Colonic mucosa (tissue), 4 donors: ENCODE measurements around the gene SARDH. TPM values are rescaled to one million over a fixed set of nuclear protein-coding genes. Genes with fewer than 3 reads are reported as not detected.

Source experiments
- DNase-seq: peaks from one replicate; pipeline ENCODE4 v3.0.0-alpha.2; 2020
- H3K27ac ChIP-seq: fragments of 200-600 bp; one replicate; pipeline ENCODE4 v1.8.0; 2021
- H3K27me3 ChIP-seq: fragments of 200-600 bp; one replicate; pipeline ENCODE4 v1.8.0; 2021
- H3K36me3 ChIP-seq: fragments of 200-600 bp; one replicate; pipeline ENCODE4 v1.8.0; 2021
- H3K4me1 ChIP-seq: fragments of 200-600 bp; one replicate; pipeline ENCODE4 v1.8.0; 2021; ENCODE audit warnings: mild to moderate bottlenecking
- H3K4me3 ChIP-seq: fragments of 200-600 bp; one replicate; pipeline ENCODE4 v1.8.0; 2021
- H3K9ac ChIP-seq, 2 donors: one replicate each; pipeline ENCODE4 v1.7.0; 2013; ENCODE audit warnings: control low read depth in 2 of 2, low read depth in 2 of 2, low read length in 2 of 2
- H3K9me3 ChIP-seq: fragments of 200-600 bp; one replicate; pipeline ENCODE4 v1.8.0; 2021
- CTCF ChIP-seq: fragments of 200-600 bp; IDR thresholded peaks from one replicate; pipeline ENCODE4 v1.8.0; 2022; ENCODE audit warnings: antibody characterized with exemption, mild to moderate bottlenecking
- intact Hi-C: fragments of 100-400 bp; cut with DNase I; formaldehyde crosslinking; loops from one replicate; pipeline ENCODE4 v1.14.1; 2022
- total RNA-seq, 2 donors: library from RNA; stranded (reverse); fragmentation: NEBNext Ultra II Directional in 1 of 2; extraction: Animal tissue kit (Norgen Biotek cat#: 25700) in 1 of 2; gene quantifications; one replicate each; pipeline ENCODE4 v1.2.1, GENCODE V29; 2021
- donor health status: healthy.
- donor health status: DM: no; HTN: no; CAD: no.
- donor health status: DM: no; HTN: no; CAD: no.

SARDH gene
- total RNA-seq, 2 donors from 2014 or later, result 0.66 to 1.3 TPM

- no peak for TF ChIP-seq CTCF
- Histone ChIP-seq H3K36me3 (no peaks in the 10 kb centered on the region), H3K27ac (no peak overlapping the region), H3K4me1 (no peaks in the 10 kb centered on the region), H3K9ac (no peak overlapping the region), H3K4me3 (no peak overlapping the region), H3K9me3 (no peaks in the 10 kb centered on the region), H3K27me3 (no peaks in the 10 kb centered on the region)
- DNase-seq, result no peak
- intact Hi-C loops, result no loop called here
Measured at GRCh38 chr9:133672503-133673257, 65.5 kb downstream of the SARDH start.

GRCh38 chr9:133671371-133671770, 66.8 kb downstream of the SARDH start:
- Histone ChIP-seq H3K4me3 (no peak overlapping the region), H3K36me3 (no peaks in the 10 kb centered on the region), H3K27ac (no peak overlapping the region), H3K27me3 (no peaks in the 10 kb centered on the region), H3K9ac (no peak overlapping the region), H3K9me3 (no peaks in the 10 kb centered on the region), H3K4me1 (no peaks in the 10 kb centered on the region)
- DNase-seq, result no peak
- no peak for TF ChIP-seq CTCF
- intact Hi-C loops, result no loop called here

DNA sequence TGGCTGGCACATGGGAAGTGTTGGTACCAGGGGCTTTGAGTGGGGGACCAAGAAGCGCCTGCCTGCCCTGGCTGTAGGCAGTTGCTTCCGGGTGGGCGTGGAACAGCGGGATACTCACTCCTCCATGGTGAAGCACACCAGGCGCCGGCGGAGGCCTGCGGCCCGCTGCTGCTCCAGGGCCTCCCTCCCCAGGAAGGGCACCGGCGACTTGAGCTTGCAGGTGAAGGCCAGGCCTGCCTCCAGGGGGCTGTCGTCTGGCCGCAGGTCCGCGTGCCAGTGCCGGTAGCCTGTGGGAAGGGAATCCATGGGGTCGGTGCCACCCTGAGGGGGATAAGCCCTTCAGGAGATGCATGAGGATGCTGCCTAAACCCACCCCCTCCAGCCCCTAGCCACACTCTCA, 67.7 kb downstream of the SARDH start:
- no peak overlapping the region for H3K9ac ChIP-seq
- DNase-seq, result no peak
- no peaks in the 10 kb centered on the region for H3K27me3 ChIP-seq
- H3K36me3 ChIP-seq, result no peaks in the 10 kb centered on the region
- no peaks in the 10 kb centered on the region for H3K4me1 ChIP-seq
- H3K27ac ChIP-seq, result no peak overlapping the region
- no peak for TF ChIP-seq CTCF
- no peaks in the 10 kb centered on the region for H3K9me3 ChIP-seq
- intact Hi-C loops, result no loop called here
- no peak overlapping the region for H3K4me3 ChIP-seq

DNA sequence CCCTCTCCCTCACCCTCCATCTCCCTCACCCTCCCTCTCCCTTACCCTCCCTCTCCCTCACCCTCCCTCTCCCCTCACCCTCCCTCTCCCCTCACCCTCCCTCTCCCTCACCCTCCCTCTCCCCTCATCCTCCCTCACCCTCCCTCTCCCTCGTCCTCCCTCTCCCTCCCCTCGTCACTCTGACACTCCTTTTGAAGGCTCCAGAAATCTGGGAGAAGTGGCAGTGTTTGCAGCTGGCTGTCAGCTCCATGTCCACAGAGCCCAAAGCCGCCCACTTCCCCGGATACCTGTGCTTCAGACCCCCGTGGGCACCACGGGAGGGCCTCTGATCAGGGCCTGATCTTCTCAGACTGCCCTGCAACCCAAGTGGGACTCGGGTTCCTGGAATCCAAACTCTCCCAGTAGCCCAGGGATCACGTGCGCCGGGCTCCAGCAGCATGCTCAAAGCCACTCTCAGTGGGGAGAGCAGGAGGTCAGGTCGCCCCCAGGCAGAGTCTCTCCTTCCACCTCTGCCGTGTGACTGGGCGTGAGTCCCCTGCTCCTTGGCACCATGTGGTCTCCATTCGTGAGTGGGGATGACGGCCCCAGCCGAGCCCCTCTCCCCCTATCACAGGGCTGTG, 68.9 kb downstream of the SARDH start:
- Histone ChIP-seq H3K4me1 (no peaks in the 10 kb centered on the region), H3K27ac (no peak overlapping the region), H3K4me3 (no peak overlapping the region), H3K9ac (no peak overlapping the region), H3K27me3 (no peaks in the 10 kb centered on the region), H3K9me3 (no peaks in the 10 kb centered on the region), H3K36me3 (no peaks in the 10 kb centered on the region)
- intact Hi-C loops, result no loop called here
- TF ChIP-seq CTCF, result no peak
- DNase-seq, result no peak

DNA sequence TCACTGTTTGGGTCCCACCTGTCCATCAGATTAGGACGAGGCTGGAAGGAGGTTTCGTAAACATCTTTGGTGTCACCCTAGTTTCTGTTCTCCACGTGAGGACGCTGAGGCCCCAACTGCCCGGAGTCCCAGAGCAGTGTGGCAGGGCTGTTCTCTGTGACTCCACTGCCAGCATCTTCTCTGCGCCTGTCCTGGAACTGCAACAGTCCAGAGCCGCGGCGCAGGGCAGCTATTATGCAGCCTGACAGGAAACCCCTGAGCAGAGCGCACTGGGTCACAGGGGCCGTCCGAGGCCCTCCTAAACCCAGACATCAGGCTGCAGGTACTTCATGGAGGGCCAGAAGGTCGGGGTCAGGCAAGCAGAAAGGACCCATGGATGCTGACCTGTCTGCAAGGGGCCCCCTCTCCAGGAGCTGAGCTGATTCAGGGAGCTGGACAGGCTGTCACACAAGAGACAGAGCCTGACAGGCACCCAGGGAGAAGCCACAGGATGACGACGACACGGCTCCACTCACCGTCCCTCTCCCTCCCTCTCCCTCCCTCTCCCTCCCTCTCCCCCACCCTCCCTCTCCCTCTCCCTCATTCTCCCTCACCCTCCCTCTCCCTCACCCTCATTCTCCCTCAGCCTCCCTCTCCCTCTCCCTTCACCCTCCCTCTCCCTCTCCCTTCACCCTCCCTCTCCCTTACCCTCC, 70.2 kb downstream of the SARDH start:
- no peak overlapping the region for H3K27ac ChIP-seq
- no peak for TF ChIP-seq CTCF
- DNase-seq, result no peak
- no peak overlapping the region for H3K9ac ChIP-seq
- H3K36me3 ChIP-seq, result no peaks in the 10 kb centered on the region
- intact Hi-C loops, result no loop called here
- no peaks in the 10 kb centered on the region for H3K27me3 ChIP-seq
- no peaks in the 10 kb centered on the region for H3K4me1 ChIP-seq
- H3K4me3 ChIP-seq, result no peak overlapping the region
- no peaks in the 10 kb centered on the region for H3K9me3 ChIP-seq
